Esophagus squamous epithelium (tissue), 5 donors: ENCODE data around the gene MRPL37. TPM values are rescaled to one million over a fixed set of nuclear protein-coding genes. Genes with fewer than 3 reads are reported as not detected.

Experiments used
- DNase-seq: peaks from one replicate; lab custom pipeline; 2025; lab: John Stamatoyannopoulos, UW
- H3K27ac ChIP-seq, 4 donors: fragments of 200-600 bp; sonication (generic); one replicate each; pipeline ENCODE4 v1.5.1; 2016 to 2019; ENCODE audit warnings: mild to moderate bottlenecking in 1 of 4
- H3K27me3 ChIP-seq, 4 donors: fragments of 200-600 bp; sonication (generic); 1 replicate in 3 of 4; 2 replicates in 1 of 4; pipeline versions ENCODE4 v1.5.1 to v1.6.0; 2017 to 2021; ENCODE audit warnings: antibody characterized with exemption in 1 of 4
- H3K36me3 ChIP-seq, 3 donors: fragments of 200-600 bp; sonication (generic); one replicate each; pipeline ENCODE4 v1.5.1; 2016 to 2019
- H3K4me1 ChIP-seq, 3 donors: fragments of 200-600 bp; sonication (generic); one replicate each; pipeline ENCODE4 v1.5.1; 2017 to 2019
- H3K4me3 ChIP-seq, 4 donors: fragments of 200-600 bp; sonication (generic); 1 replicate in 3 of 4; 2 replicates in 1 of 4; pipeline ENCODE4 v1.5.1; 2016 to 2019; ENCODE audit warnings: mild to moderate bottlenecking in 2 of 4, moderate library complexity in 1 of 4
- H3K9me3 ChIP-seq, 3 donors: fragments of 200-600 bp; sonication (generic); one replicate each; pipeline ENCODE4 v1.5.1; 2016 to 2019
- POLR2A ChIP-seq, 4 donors: fragments of 450-650 bp; IDR thresholded peaks; one replicate each; pipeline ENCODE4 v1.6.1; 2017; ENCODE audit warnings: antibody characterized with exemption in 4 of 4, mild to moderate bottlenecking in 4 of 4, moderate library complexity in 3 of 4
- WGBS, 2 donors: methylation state at CpG; one replicate each; pipeline ENCODE4 v1.1.5; 2018; 5-methylcytosine and 5-hydroxymethylcytosine counted together
- intact Hi-C: fragments of 100-400 bp; cut with DNase I; formaldehyde crosslinking; loops from one replicate; pipeline ENCODE4 v1.15.0; 2022
- total RNA-seq, 4 donors: library from RNA; depleted of rRNA; stranded (reverse); fragments of >200 nt; gene quantifications; one replicate each; pipeline ENCODE4 v1.1.0, GENCODE V29; 2016
- TF ChIP-seq, protein P1 (sequence below), 6 experiments: fragments of 450-650 bp in 4 of 6; fragments of 200-600 bp in 2 of 6; sonication (generic) in 2 of 6; IDR thresholded peaks; one replicate each; pipeline ENCODE4 v1.5.1; 2016 to 2019; ENCODE audit warnings: antibody characterized with exemption in 6 of 6, mild to moderate bottlenecking in 4 of 6, moderate library complexity in 4 of 6
- donor health status: DM: yes; HTN: yes; CAD: no.

Gene MRPL37
- total RNA-seq, 4 donors from 2014 or later, result 63.1 to 101 (median 79.3) TPM

DNA sequence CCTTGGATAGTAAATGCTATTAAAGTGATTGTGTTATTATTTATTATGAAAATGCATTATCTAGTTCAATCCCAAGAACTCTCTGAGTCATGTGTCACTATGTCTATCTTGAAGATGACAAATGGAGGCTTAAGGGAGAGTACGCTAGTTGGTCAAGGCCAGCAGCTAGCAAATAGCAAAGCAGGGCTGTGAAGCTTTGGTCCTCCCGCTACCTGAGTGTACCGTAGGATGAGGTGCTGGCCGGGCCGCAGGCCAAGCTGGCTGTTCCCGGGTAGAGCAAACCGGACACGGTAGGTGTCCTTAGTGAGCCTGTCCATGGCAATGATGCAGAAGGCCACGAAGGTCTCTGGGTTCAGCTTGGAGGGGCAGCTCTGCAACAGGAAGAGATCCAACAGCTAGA is 9.4 kb upstream of the MRPL37 start:
- no peak for DNase-seq
- TF ChIP-seq, protein P1, sequence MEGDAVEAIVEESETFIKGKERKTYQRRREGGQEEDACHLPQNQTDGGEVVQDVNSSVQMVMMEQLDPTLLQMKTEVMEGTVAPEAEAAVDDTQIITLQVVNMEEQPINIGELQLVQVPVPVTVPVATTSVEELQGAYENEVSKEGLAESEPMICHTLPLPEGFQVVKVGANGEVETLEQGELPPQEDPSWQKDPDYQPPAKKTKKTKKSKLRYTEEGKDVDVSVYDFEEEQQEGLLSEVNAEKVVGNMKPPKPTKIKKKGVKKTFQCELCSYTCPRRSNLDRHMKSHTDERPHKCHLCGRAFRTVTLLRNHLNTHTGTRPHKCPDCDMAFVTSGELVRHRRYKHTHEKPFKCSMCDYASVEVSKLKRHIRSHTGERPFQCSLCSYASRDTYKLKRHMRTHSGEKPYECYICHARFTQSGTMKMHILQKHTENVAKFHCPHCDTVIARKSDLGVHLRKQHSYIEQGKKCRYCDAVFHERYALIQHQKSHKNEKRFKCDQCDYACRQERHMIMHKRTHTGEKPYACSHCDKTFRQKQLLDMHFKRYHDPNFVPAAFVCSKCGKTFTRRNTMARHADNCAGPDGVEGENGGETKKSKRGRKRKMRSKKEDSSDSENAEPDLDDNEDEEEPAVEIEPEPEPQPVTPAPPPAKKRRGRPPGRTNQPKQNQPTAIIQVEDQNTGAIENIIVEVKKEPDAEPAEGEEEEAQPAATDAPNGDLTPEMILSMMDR (IDR thresholded peaks at IDR 0.05), result no peak
- no peak for TF ChIP-seq POLR2A (IDR thresholded peaks at IDR 0.05)
- no peak overlapping the region for H3K4me3 ChIP-seq
- H3K36me3 ChIP-seq, result peaks cover 0 to 94% (median 15%) of the 10 kb centered on the region in 3 donors
- WGBS, 2 donors, result 94 to 97% methylated on average over 5 to 8 of the region's 9 CpGs
- no peaks in the 10 kb centered on the region for H3K27me3 ChIP-seq
- H3K9me3 ChIP-seq, result no peaks in the 10 kb centered on the region
- H3K27ac ChIP-seq, result no peak overlapping the region
- intact Hi-C loops, result no loop called here
- H3K4me1 ChIP-seq, result no peaks in the 10 kb centered on the region

DNA sequence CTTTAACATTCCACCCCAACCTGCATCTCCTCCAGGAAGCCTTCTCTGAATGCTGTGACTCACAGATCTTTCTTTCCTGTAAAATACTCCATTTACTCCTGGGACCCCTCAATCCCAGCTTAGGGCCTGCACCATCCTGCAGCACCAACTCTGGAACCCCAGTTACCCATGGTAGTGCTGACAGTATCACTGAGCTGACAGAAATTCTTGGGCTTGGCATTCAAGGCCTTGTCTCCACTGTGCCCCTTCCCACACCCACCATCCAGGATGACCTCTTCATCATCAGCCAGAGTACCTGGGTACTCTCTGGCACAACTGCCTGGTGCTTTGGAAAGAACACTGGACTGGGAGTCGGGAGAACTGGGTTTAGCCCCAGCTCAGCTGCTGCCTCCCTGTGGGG is 8.4 kb upstream of the MRPL37 start:
- peaks cover 0 to 94% (median 15%) of the 10 kb centered on the region in 3 donors for H3K36me3 ChIP-seq
- H3K4me1 ChIP-seq, result no peaks in the 10 kb centered on the region
- no peak overlapping the region for H3K27ac ChIP-seq
- no peaks in the 10 kb centered on the region for H3K27me3 ChIP-seq
- 86% methylated on average over 1 of the region's 1 CpG; no CpG with 5 or more reads in 1 of the 2 donors for WGBS, 2 donors
- no peak for TF ChIP-seq POLR2A (IDR thresholded peaks at IDR 0.05)
- TF ChIP-seq, protein P1 (IDR thresholded peaks at IDR 0.05), result no peak
- DNase-seq, result no peak
- H3K4me3 ChIP-seq, result no peak overlapping the region
- no peaks in the 10 kb centered on the region for H3K9me3 ChIP-seq
- intact Hi-C loops, result no loop called here

DNA sequence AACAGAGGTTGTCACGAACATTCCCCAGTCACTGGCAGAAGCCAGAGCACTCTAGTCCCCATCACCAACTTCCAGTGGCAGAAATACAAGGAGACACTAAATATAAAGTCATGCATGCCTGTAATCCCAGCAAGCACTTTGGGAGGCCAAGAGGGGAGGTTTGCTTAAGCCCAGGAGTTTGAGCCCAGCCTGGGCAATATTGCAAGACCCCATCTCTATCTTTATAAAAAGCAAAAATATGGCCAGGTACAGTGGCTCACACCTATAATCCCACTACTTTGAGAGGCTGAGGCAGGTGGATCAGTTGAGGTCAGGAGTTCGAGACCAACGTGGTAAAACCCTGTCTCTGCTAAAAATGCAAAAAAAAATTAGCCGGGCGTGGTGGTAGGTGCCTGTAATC is 6.5 kb upstream of the MRPL37 start:
- no peak overlapping the region for H3K27ac ChIP-seq
- DNase-seq, result no peak
- no peaks in the 10 kb centered on the region for H3K27me3 ChIP-seq
- H3K4me3 ChIP-seq, result no peak overlapping the region
- TF ChIP-seq, protein P1 (IDR thresholded peaks at IDR 0.05), result no peak
- TF ChIP-seq POLR2A (IDR thresholded peaks at IDR 0.05), result no peak
- H3K36me3 ChIP-seq, result peaks cover 0 to 77% (median 15%) of the 10 kb centered on the region in 3 donors
- no peaks in the 10 kb centered on the region for H3K4me1 ChIP-seq
- intact Hi-C loops, result no loop called here
- no peaks in the 10 kb centered on the region for H3K9me3 ChIP-seq
- 93 to 97% methylated on average over 5 of the region's 5 CpGs for WGBS, 2 donors

DNA sequence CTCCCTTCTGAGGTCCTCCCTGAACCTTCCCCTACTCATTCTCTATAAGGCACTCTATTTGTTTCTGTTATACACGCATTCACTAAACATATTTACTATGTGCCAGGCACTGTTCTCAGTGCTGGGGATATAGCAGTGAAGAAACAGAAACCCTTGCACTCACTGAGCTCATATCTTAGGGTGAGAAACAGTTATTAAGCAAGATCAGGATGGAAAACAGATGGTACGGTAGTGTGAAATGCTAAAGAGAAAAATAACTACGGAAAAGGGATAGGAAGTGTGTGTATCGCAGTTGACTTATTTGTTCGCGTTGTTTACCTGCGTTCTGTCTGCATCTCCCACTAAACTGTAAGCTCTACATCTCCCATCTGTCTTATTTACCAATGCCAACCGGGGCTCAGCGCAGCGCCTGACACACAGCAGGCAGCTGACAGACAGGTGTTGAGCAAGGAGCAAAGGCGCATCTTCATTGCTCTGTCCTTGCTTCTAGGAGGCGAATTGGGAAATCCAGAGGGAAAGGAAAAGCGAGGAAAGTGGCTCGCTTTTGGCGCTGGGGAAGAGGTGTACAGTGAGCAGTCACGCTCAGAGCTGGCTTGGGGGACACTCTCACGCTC is 709 bp upstream of the MRPL37 start:
- TF ChIP-seq POLR2A (IDR thresholded peaks at IDR 0.05), result no peak
- TF ChIP-seq, protein P1 (IDR thresholded peaks at IDR 0.05), result no peak
- Histone ChIP-seq H3K4me3 (peak overlapping the region; percentile 59 to 100 (median 87)), H3K27ac (peak overlapping the region; percentile 82 to 93 (median 84)), H3K36me3 (peaks cover 0 to 43% (median 7%) of the 10 kb centered on the region in 3 donors), H3K9me3 (no peaks in the 10 kb centered on the region), H3K4me1 (peaks cover 18 to 40% (median 19%) of the 10 kb centered on the region in 3 donors), H3K27me3 (no peaks in the 10 kb centered on the region)
- 15% methylated on average over 9 to 16 of the region's 17 CpGs for WGBS, 2 donors
- no peak for DNase-seq
- intact Hi-C loops, result no loop called here

DNA sequence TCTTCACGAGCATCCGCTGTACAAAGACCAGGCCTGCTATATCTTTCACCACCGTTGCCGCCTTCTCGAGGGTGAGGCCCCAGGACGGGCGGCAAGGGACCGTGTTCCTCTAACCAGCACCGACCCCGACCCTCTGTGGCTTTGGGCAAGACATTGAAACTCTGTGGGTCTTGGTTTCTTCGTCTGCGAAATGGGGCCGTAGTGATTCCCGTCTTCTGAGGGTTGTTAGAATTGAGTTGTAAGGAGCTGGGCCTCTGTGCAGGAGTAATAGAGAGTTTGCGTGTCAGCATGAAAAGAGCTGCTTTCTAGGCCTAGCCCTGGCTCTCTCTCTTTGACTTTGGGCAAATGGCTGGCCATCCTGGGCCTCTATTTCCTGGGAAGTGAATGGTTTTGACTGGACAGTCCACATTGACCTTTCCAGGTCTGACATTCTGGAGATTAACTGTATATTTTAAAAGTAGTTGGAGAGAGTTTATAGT is 591 bp downstream of the MRPL37 start:
- H3K27me3 ChIP-seq, result no peaks in the 10 kb centered on the region
- peak overlapping the region; percentile 82 to 93 (median 84) for H3K27ac ChIP-seq
- TF ChIP-seq, protein P1 (IDR thresholded peaks at IDR 0.05), result no peak
- no peak for TF ChIP-seq POLR2A (IDR thresholded peaks at IDR 0.05)
- DNase-seq, result no peak
- H3K4me3 ChIP-seq, result peak overlapping the region; percentile 59 to 100 (median 87)
- peaks cover 5 to 43% (median 10%) of the 10 kb centered on the region in 3 donors for H3K36me3 ChIP-seq
- WGBS, 2 donors, result 0% methylated on average over 1 to 4 of the region's 15 CpGs
- no peaks in the 10 kb centered on the region for H3K9me3 ChIP-seq
- intact Hi-C loops, result no loop called here
- H3K4me1 ChIP-seq, result peaks cover 18 to 40% (median 19%) of the 10 kb centered on the region in 3 donors
